GM18909 (cell line): ENCODE data around the gene HTATSF1.

ENCODE experiments used
- ATAC-seq: cut with Tn5 transposase; IDR thresholded peaks from one replicate; pipeline ENCODE4 v1.9.1; 2021; ENCODE audit warnings: mild to moderate bottlenecking; ENCODE audit not compliant: unreplicated experiment, poor library complexity

HTATSF1 gene

DNA sequence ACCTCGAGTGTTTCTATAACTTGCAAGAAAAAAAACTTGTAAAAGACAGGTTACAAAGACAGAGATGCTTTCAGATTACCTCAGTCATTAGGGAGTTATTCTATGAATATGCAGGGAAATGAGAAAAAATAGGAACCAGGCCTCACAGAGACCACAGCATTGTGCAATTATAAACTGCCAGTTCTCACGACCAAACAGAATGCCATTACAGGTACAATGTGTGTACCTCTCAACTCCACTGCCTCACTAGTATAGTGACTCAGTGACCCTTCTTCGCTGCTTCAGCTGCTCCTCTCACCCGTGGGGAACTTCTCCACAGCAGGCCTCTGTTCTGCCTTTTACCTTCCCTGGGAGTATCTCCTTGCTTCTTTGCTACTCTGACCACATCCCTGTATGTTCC, 2.3 kb upstream of the HTATSF1 start:
- no peak for ATAC-seq

DNA sequence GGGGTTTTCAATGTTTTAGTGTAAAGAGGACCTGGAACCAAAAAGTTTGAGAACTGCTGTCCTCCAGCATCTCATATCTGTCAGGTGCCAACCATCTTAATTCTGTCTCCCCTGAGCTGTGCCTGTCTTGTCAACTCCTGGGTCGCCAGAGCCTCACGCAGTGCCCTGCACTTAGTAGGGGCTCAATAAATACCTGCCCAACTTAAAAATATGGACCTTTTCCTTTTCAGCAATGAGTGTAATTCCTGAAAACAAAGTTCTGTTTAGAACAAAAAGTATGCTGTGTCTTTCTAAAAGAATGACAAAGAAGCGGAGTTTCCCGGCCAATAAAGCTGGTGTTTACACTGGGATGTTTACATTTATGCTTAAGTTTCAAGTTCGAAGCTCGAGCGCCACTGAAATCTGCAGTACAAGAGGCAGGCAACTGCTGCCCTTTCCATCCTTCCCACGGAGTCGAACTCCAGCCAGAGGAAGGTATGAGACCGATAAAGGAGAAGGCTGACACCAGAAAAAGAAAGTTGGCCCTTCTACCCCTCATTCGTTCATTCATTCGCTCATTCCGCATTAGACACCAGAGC, 1.1 kb upstream of the HTATSF1 start:
- no peak for ATAC-seq

DNA sequence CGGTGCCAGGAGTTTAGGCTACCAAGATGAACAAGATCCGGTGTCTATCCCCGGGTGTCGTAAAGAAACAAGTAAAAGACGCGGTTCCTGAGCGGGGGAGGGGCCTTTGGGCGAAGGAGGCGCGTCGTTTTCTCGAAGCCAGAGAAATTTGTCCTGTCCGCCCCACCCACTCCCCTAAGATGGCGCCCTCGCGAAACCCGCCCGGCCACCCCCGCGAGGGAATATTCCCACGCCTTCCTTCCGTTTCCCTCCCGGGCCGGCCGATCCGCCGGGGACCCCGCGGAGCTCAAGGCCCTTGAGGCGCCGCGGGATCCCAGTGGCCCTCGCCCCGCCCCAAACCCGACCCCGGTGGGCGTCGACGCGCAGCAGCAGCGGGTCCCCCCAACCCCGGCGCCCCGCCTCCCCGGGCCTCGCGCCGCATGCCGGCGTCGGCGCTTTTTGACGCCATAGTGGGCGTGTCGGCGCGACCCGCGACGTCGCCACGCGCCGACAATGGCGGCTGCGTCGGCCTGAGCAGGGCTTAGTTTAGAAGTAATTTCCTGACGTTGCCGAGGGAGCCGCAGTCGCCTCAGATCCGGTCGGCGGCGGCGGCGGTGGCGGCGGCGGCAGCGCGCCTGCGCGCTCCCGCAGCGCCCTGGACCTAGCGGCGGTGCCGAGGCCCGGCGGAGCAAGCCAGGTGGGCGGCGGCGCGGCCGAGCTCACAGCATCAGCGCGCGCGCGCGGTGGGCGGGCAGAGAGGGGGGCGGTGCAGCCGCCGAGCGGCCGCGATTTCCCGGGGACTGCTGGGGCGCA, 432 bp upstream of the HTATSF1 start:
- ATAC-seq = peak; percentile 83

DNA sequence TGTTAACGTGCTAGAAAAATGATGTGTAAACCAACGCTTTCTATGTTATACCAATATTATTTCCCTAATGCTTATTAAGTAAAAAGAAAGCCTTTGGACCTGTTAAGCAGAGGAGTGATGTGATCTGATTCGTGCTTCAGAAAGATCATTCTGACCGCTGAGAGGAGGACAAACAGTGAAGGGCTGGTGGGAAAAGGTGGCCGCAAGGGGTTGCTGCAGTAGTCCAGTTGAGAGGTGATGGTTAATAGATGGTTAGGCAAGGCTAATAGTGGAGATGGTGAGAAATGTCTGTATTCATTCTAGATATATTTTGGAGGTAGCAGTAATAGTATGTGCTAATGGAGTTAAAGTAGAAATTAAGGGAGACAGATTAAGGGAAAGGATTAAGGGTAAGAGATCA, 21.7 kb downstream of the HTATSF1 start:
- ATAC-seq = no peak

DNA sequence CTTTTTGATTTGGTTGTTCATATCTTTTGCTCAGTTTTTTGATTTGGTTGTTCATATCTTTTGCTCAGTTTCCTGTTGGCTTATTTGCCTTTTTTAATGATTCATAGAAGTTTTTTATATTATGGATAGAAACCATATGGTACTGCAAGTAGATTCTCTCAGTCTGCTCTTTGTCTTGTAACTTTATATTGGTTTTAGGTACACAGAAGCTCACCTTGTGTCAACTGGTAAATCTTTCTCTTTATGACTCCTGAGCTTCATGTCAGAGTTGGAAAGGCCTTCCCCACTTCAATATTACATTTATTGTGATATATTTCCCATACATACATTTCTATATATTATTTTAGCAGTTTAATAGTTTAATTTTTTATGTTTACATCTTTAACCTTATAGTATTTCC, 26.4 kb downstream of the HTATSF1 start:
- no peak for ATAC-seq

DNA sequence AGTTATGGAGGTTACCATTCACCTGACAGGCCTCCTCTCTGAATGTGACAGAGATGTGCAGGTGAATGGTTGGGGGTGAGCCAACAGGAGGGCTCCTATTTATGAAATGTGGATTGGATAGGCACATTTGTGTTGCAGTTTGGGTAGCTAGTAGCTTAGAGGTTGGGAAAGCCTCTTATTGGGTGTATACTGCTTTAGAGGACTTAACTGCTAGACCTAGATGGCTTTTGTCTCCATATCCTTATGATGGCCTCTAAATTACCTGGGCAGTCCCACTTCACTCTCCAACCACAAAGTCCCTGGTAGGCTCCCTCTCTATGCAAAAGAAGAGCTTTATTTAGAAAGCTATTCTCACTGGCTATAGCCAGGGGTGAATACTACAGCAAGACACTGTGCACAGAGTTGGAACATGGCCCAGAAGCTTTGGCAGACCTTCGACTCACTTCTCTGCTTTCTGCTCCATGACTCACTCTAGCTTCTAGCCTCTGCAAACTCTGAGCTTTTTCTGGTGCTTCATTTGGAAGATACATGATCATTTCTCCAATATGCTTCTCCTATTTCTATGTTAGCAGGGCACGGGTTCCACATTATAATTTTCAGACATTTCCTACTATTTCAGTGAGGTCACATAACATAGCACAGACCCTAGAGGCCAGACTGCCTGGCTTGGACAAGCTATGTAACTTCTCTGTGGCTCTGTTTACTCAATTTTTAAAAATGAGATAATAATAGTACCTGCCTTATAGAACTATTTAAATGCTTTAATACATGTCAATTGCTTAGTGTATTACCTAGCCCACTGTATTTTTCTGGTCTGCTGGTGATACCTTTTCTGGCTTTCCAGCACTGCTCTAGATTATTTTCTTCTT, 28.6 kb downstream of the HTATSF1 start:
- no peak for ATAC-seq

DNA sequence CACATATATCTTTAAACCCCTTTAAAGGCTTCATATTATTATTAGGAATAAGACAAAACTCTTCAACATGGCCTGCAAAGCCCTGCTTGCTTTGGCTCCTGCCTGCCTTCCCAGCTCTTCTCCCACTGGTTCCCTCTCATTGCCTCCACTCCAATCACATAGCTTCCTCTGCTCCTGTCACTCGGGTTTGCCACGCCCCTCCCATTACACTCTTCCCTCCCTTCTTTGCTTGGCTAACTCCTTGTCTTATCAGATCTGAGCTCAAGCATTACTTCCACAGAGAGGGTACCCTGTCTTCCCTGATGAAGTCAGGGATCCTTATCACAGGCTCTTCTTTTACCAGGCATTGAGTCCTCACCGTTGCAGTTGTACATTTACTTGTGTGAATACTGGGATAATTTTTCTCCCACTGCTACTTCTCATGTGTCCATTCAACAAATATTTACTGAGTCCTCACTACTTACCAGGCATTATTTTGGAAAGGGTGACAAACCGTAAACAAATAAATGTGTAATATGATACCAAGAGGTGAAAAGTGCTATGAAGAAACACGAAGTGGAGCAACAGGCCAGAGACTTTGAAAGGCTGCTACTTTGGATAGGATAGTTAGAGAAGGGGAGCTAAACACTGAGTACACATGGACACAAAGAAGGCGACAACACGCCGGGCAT, 31.4 kb downstream of the HTATSF1 start:
- ATAC-seq = no peak

DNA sequence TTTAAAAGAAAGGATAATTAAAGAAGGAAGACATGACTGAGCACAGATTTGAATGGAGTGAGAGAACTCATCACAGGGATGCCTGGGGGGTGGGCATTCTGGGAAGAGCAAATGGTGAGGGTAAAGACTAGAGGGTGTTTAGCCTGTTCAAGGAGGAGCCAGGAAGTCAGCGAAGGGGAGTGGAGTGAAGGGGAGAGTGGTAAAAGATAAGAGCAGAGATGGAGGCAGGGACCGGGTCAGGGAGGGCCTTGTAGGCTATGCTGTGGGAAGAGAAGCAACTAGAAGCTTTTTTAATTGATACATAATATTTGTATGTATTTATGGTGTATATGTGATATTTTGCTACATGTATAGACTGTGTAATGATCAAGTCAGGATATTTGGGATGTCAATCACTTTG, 32.4 kb downstream of the HTATSF1 start:
- no peak for ATAC-seq

DNA sequence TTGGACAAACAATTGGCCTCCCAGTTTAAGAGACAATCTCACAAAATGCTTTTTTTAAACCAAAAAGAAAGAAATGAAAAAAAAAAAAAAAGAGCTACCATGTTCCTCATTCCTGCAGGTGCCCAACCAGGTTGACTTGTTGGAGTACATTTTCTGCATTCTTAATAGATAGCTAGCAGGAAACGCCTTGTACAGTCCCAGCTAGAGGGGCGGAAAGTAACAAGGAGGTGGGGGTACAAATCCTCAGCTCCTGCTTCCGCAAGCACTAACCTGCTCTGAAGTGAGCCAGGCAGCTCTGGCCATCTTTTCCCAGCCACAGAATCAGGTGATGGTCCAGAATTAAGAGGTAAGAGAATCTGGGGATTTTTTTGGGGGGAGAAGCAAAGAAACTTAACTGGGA, 34.6 kb downstream of the HTATSF1 start, which contains the start of gene VGLL1:
Gene VGLL1 (plus strand): TSS at position 265 of the 400 bp plus-strand sequence. CDS start 3,806 bp downstream, outside the sequence.
- no peak for ATAC-seq

DNA sequence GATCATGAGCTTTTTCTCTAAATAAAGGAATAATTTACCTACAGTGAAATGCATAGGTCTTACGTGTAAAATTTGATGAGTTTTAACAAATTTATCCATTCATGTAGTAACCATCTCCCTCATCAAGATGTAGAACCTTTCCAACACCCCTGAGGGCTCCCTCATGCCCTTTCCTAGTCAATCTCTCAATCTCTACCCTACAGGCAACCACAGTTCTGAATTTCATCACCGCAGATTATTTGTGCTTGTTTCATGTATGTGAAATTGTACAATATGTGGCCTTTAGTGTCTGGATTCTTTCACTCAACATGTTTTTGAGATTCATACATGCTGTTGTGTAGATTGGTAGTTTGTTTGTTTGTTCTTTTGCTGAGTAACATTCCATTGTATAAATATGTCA, 36.7 kb downstream of the HTATSF1 start:
- ATAC-seq = no peak

DNA sequence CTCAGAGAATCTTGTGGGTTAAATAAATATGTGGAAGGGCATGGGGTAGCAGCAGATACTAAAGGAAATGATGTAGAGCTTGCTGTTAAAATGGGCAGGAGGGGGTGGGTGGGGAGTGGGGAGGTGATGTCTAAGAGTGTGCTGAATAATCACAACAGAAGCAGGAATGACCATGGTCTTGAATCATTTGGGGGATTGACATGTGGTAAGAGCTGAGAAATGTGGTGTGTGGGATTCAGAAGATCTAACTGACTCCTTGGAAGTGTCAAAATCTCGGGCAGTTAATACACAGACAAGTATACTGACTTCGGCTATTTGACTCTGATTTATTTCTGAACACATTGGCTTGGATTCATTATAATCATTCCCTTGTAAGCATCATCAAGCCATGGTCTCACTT, 41.4 kb downstream of the HTATSF1 start:
- no peak for ATAC-seq

DNA sequence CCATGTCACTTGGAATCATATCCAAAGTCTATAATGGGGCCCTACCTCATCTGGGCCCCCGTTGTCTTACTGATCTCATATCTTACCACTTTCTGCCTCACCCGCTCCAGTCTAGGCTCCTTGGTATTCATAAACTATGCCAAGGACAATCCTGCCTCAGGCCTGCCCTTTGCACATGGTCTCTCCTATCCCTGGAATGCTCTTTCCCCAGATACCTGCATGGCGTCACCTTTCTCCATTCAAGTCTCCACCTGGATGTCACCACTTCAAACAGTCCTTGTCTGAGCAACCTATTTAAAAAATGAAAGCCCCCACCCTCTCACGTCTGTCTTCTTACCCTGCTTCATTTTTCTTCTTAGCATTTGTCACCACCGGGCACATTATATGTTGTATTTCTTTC, 42.8 kb downstream of the HTATSF1 start:
- ATAC-seq = no peak

DNA sequence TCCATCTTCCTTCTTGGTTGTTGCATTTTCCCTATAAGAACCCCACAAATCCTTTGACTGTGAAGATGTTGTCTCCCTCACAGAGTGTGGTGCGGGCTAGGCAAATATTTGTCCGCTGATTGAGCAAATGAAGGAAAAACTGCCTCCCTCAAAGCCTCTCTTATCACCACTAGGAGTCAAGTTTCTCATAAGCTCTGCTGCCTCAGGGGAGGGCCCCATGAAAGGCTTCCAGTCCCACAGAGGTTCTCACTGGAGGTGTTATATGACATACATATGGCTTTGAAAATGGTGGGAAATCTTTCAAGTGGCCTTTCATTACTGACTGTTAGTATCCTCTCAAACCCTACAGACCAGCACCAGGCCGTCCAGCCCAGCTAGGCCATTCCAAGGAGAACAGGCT, 43.9 kb downstream of the HTATSF1 start:
- ATAC-seq = no peak

DNA sequence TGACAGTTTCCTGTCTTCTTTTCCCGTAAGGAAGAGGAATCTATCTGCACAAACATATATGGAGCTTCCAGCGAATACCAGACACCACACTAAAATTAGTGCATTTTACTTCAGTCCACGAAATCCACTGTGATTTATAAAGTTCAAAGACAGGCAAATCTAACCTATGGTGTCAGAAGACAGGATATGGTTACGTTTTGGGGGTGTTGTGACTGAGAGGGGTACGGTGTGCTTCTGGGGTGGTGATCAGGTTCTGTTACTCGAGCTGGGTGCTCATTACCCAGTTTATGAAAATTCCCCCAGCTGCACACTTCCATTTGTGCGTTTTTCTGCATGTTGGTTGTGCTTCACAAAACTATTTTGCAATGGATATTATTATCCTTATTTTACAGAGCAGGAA, 44.9 kb downstream of the HTATSF1 start:
- no peak for ATAC-seq

DNA sequence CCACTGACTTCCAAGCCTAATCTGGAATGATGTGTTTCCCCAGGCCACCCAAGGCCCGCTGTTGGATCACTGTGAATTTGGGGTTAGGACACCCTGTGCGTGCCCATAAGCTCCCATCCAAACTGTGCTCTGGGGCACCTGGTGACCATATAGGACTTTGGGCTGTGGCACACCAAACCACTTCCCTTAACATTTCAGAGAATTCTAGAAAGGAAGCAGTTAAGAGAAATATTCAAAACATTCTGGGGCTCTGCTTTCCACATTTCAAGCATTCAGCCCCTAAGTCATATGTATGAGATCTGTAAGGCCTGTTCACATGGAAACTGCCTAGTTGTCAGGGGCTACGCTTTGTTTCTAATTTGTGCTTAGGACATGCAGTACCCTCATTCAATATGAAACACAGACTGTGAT, 49.0 kb downstream of the HTATSF1 start:
- ATAC-seq = no peak

DNA sequence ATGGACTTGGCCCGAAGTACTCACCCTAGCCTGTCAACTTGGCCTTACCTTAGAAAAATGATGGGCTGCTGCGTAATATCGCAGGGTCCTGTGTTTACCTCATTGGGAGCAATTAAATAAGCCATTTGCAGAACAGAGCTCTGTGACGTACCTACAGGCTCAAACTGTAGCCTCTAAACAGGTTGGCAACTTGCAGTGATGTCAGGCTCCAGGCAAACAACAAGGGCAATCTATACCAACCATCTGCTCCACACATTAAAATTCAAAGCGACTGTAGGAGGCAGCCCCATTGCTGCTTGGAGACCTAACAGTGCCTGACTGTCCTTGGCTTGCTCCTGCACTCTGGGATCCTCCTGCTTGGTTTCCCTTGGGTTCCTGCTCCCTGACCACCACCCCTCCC, 51.8 kb downstream of the HTATSF1 start:
- ATAC-seq = no peak

DNA sequence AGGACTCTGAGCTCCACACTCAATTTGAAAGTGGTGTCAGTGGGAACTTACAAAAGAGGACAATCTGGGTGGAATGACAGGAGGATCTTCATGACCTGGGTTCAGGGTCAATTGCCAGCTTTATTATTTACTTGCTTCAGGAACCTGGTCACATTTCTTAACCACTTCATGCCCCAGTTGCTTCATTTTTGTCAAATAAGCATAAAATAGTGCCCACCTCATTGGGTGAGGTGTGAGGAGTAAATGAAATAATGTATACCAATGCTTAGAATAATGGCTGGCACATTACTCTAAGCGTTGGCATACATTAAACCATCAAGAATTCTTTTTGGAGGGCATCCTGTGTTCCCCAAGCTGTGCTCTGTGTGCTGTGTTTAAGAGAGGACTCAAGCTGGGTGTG, 54.0 kb downstream of the HTATSF1 start:
- no peak for ATAC-seq

DNA sequence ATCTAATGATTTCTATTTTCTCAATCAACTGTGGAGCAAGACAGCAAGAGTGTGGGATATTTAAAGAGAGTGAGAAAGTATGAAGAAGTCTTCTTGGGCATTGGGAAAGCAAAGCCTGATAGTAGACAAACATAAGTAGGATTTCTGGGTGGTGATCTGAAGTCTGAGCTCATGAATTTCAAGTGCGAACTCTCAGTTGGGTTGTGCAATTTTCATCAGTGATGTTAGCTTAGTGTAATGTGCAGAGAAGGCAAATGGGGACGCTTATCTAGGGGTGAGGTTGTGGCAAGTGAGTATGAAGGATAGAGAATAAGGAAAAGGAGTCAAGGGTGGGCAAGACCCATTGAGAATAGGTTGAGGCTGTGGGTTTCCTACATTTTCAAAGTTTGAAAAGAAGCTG, 58.3 kb downstream of the HTATSF1 start:
- ATAC-seq = no peak
